HL-60/S4 treated with retinoic acid at 250 ng/mL for 4 days and 3 days (cell line): ENCODE results near the gene CCAR1.
"Not testable (repeated sequence)": the region's sequence is repeated elsewhere in the genome, so short reads cannot be mapped to it uniquely, and the experiment has no call there.

ENCODE experiments used
- in situ Hi-C: fragments of 300-500 bp; cut with MboI; formaldehyde crosslinking; loops from 2 replicates; pipeline ENCODE4 v1.7.0; 2022; ENCODE audit warnings: low sequenced_read_pairs

Gene CCAR1

GRCh38 chr10:68720793-68721672, at the start of gene CCAR1:
CCAR1 (plus strand) TSS chr10:68721239; CDS start chr10:68722505, 1,266 bp downstream.
- in situ Hi-C loops: no loop called here

- in situ Hi-C loops: no loop called here
These were observed 36.6 kb upstream of the CCAR1 start for GRCh38 chr10:68684413-68684812.

GRCh38 chr10:68696018-68696417, 25.0 kb upstream of the CCAR1 start:
- in situ Hi-C loops: no loop called here

- in situ Hi-C loops: no loop called here
These were observed 23.9 kb upstream of the CCAR1 start for GRCh38 chr10:68697106-68697505.

- in situ Hi-C loops: no loop called here
These were observed 20.8 kb upstream of the CCAR1 start for GRCh38 chr10:68700197-68700596.

- in situ Hi-C loops: no loop called here
These were observed 15.5 kb upstream of the CCAR1 start for GRCh38 chr10:68705548-68705947.

GRCh38 chr10:68708987-68709386, 12.1 kb upstream of the CCAR1 start:
- in situ Hi-C loops: not testable (repeated sequence)

GRCh38 chr10:68713065-68713464, 8.0 kb upstream of the CCAR1 start:
- in situ Hi-C loops: not testable (repeated sequence)

GRCh38 chr10:68717435-68717834, 3.6 kb upstream of the CCAR1 start:
- in situ Hi-C loops: no loop called here

- in situ Hi-C loops: no loop called here
These were observed 765 bp downstream of the CCAR1 start for GRCh38 chr10:68721673-68722335.

GRCh38 chr10:68725016-68725415, 4.0 kb downstream of the CCAR1 start:
- in situ Hi-C loops: no loop called here

- in situ Hi-C loops: no loop called here
These were observed 6.1 kb downstream of the CCAR1 start for GRCh38 chr10:68727146-68727545.

GRCh38 chr10:68732651-68733050, 11.6 kb downstream of the CCAR1 start:
- in situ Hi-C loops: no loop called here

- in situ Hi-C loops: no loop called here
These were observed 13.3 kb downstream of the CCAR1 start for GRCh38 chr10:68734349-68734748.

- in situ Hi-C loops: no loop called here
These were observed 14.1 kb downstream of the CCAR1 start for GRCh38 chr10:68735119-68735518.

GRCh38 chr10:68735739-68736138, 14.7 kb downstream of the CCAR1 start:
- in situ Hi-C loops: not testable (repeated sequence)

- in situ Hi-C loops: not testable (repeated sequence)
These were observed 19.6 kb downstream of the CCAR1 start for GRCh38 chr10:68740676-68741075.

GRCh38 chr10:68742397-68742796, 21.4 kb downstream of the CCAR1 start:
- in situ Hi-C loops: no loop called here

GRCh38 chr10:68752711-68753350, 31.8 kb downstream of the CCAR1 start:
- in situ Hi-C loops: no loop called here

- in situ Hi-C loops: no loop called here
These were observed 35.2 kb downstream of the CCAR1 start for GRCh38 chr10:68756246-68756645.

GRCh38 chr10:68756766-68757165, 35.7 kb downstream of the CCAR1 start:
- in situ Hi-C loops: no loop called here
